Neural cell (in vitro differentiated cells): ENCODE results near the gene CSF2RB. TPM values are rescaled to one million over a fixed set of nuclear protein-coding genes. Genes with fewer than 3 reads are reported as not detected.

Experiments
- H2AFZ ChIP-seq: fragments of 200-600, 300-800 bp; sonication (generic), shearing (Covaris generic); 2 replicates; pipeline ENCODE4 v1.6.0; 2014; ENCODE audit warnings: low read depth, mild to moderate bottlenecking, antibody characterized with exemption, low read length, moderate library complexity
- H3F3A ChIP-seq: fragments of 200-600 bp; shearing (Covaris generic); 2 replicates; pipeline ENCODE4 v1.6.1; 2016; ENCODE audit warnings: mild to moderate bottlenecking, moderate library complexity, mixed read lengths, antibody characterized with exemption, low read length; ENCODE audit not compliant: insufficient read depth, poor library complexity, severe bottlenecking
- H3K27ac ChIP-seq: fragments of 200-600, 300-800 bp; sonication (generic), shearing (Covaris generic); 2 replicates; pipeline ENCODE4 v1.5.1; 2014; ENCODE audit warnings: mild to moderate bottlenecking, low read length, moderate library complexity
- H3K27me3 ChIP-seq: fragments of 300-800, 200-600 bp; sonication (generic), shearing (Covaris generic); 2 replicates; pipeline ENCODE4 v1.6.0; 2014; ENCODE audit warnings: mild to moderate bottlenecking, low read depth, low read length, moderate library complexity; ENCODE audit not compliant: insufficient read depth
- H3K36me3 ChIP-seq: fragments of 300-800, 200-600 bp; sonication (generic), shearing (Covaris generic); 2 replicates; pipeline ENCODE4 v1.5.1; 2014; ENCODE audit warnings: mild to moderate bottlenecking, antibody characterized with exemption, low read length, moderate library complexity; ENCODE audit not compliant: insufficient read depth
- H3K4me2 ChIP-seq: fragments of 300-800, 200-600 bp; sonication (generic), shearing (Covaris generic); 2 replicates; pipeline ENCODE4 v1.6.0; 2014; ENCODE audit warnings: mild to moderate bottlenecking, low read length
- H3K4me3 ChIP-seq: fragments of 300-800, 200-600 bp; sonication (generic), shearing (Covaris generic); 2 replicates; pipeline ENCODE4 v1.5.1; 2014; ENCODE audit warnings: mild to moderate bottlenecking, low read length, moderate library complexity
- H3K79me2 ChIP-seq: fragments of 200-600 bp; shearing (Covaris generic); replicated peaks from 2 replicates; pipeline ENCODE4 v1.6.0; 2014; ENCODE audit warnings: mild to moderate bottlenecking, low read length, moderate library complexity; ENCODE audit not compliant: insufficient read depth
- H3K9ac ChIP-seq: fragments of 300-800, 200-600 bp; sonication (generic), shearing (Covaris generic); 2 replicates; pipeline ENCODE4 v1.6.1; 2016; ENCODE audit warnings: mild to moderate bottlenecking, low read length, mixed read lengths
- H3K9me2 ChIP-seq: fragments of 200-600 bp; shearing (Covaris generic); 2 replicates; pipeline ENCODE4 v1.6.1; 2016; ENCODE audit warnings: mild to moderate bottlenecking, low read length, mixed read lengths; ENCODE audit not compliant: insufficient read depth
- H3K9me3 ChIP-seq: fragments of 200-600, 300-800 bp; sonication (generic), shearing (Covaris generic); 2 replicates; pipeline ENCODE4 v1.6.1; 2016; ENCODE audit warnings: mild to moderate bottlenecking, mixed run types, low read length, moderate library complexity, mixed read lengths
- H4K20me1 ChIP-seq: fragments of 200-600 bp; shearing (Covaris generic); 2 replicates; pipeline ENCODE4 v1.6.1; 2016; ENCODE audit warnings: mild to moderate bottlenecking, mixed run types; ENCODE audit not compliant: insufficient read depth
- CTCF ChIP-seq: fragments of 450-650 bp; IDR thresholded peaks from 2 replicates; pipeline ENCODE4 v1.5.1; 2014; ENCODE audit warnings: antibody characterized with exemption, mild to moderate bottlenecking, moderate library complexity; ENCODE audit not compliant: poor library complexity, severe bottlenecking
- EP300 ChIP-seq: fragments of 450-650 bp; conservative IDR thresholded peaks from 2 replicates; pipeline ENCODE4 v1.6.1; 2014; ENCODE audit warnings: antibody characterized with exemption, mild to moderate bottlenecking, moderate library complexity; ENCODE audit not compliant: poor library complexity, severe bottlenecking
- EZH2 ChIP-seq: fragments of 200-600, 300-800 bp; shearing (Covaris generic), sonication (generic); IDR thresholded peaks from 2 replicates; pipeline ENCODE4 v1.6.1; 2014; ENCODE audit warnings: antibody characterized with exemption, low read length, borderline replicate concordance, mild to moderate bottlenecking; ENCODE audit not compliant: insufficient read depth, poor library complexity, severe bottlenecking
- MXI1 ChIP-seq: fragments of 450-650 bp; conservative IDR thresholded peaks from 2 replicates; pipeline ENCODE4 v1.6.1; 2014; ENCODE audit warnings: antibody characterized with exemption, mild to moderate bottlenecking; ENCODE audit not compliant: poor library complexity, severe bottlenecking
- POLR2AphosphoS5 ChIP-seq: IDR thresholded peaks from 2 replicates; pipeline ENCODE4 v1.6.1; 2012
- RAD21 ChIP-seq: fragments of 450-650 bp; conservative IDR thresholded peaks from 2 replicates; pipeline ENCODE4 v1.6.1; 2014; ENCODE audit warnings: antibody characterized with exemption, mild to moderate bottlenecking, moderate library complexity
- REST ChIP-seq: IDR thresholded peaks from 2 replicates; pipeline ENCODE4 v1.6.1; 2012; ENCODE audit warnings: borderline replicate concordance
- SMC3 ChIP-seq: fragments of 450-650 bp; conservative IDR thresholded peaks from 2 replicates; pipeline ENCODE4 v1.6.1; 2014; ENCODE audit warnings: antibody characterized with exemption, mild to moderate bottlenecking, moderate library complexity; ENCODE audit not compliant: poor library complexity
- TAF1 ChIP-seq: IDR thresholded peaks from 2 replicates; pipeline ENCODE4 v1.6.1; 2012; ENCODE audit warnings: low read depth
- polyA plus RNA-seq: library from polyadenylated mRNA; depleted of rRNA; stranded (reverse); fragments of >200 nt; gene quantifications from 2 replicates; pipeline ENCODE4 v1.2.3, GENCODE V29; 2014

Gene CSF2RB
- polyA plus RNA-seq, 1 donor from 2014 or later = not detected

GRCh38 chr22:36982136-36982535 is 68.7 kb downstream of the CSF2RB start:
- H3K9me3 ChIP-seq = no peaks in the 10 kb centered on the region

GRCh38 chr22:36985211-36985889 is 71.9 kb downstream of the CSF2RB start:
- Histone ChIP-seq H3K9me3 (no peaks in the 10 kb centered on the region), H3K9me2 (no peaks in the 10 kb centered on the region), H3F3A (no peaks in the 10 kb centered on the region), H3K27ac (no peak overlapping the region), H3K4me2 (no peak overlapping the region), H3K9ac (no peak overlapping the region), H3K27me3 (no peaks in the 10 kb centered on the region), H2AFZ (no peak overlapping the region), H4K20me1 (no peaks in the 10 kb centered on the region), H3K36me3 (no peaks in the 10 kb centered on the region), H3K4me3 (no peak overlapping the region), H3K79me2 (no peaks in the 10 kb centered on the region)
- TF ChIP-seq SMC3 (no peak), EP300 (no peak), TAF1 (no peak), POLR2AphosphoS5 (no peak), RAD21 (no peak), EZH2 (no peak), CTCF (no peak)

More at GRCh38 chr22:36982136-36982535, 68.7 kb downstream of the CSF2RB start:
- no peak overlapping the region for H2AFZ ChIP-seq
- no peaks in the 10 kb centered on the region for H3K9me2 ChIP-seq
- H4K20me1 ChIP-seq = no peaks in the 10 kb centered on the region
- no peak overlapping the region for H3K4me2 ChIP-seq
- TF ChIP-seq EZH2 (no peak), POLR2AphosphoS5 (no peak), RAD21 (no peak), EP300 (no peak), TAF1 (no peak), CTCF (no peak), SMC3 (no peak), MXI1 (no peak), REST (no peak)
- H3K79me2 ChIP-seq = no peaks in the 10 kb centered on the region
- no peaks in the 10 kb centered on the region for H3F3A ChIP-seq
- no peaks in the 10 kb centered on the region for H3K36me3 ChIP-seq
- no peak overlapping the region for H3K9ac ChIP-seq
- H3K4me3 ChIP-seq = no peak overlapping the region
- no peaks in the 10 kb centered on the region for H3K27me3 ChIP-seq
- no peak overlapping the region for H3K27ac ChIP-seq
